Esophagus muscularis mucosa (tissue), 4 donors: ENCODE measurements around the gene CHCHD6. TPM values are rescaled to one million over a fixed set of nuclear protein-coding genes. Genes with fewer than 3 reads are reported as not detected.

Source experiments
- DNase-seq: peaks from one replicate; pipeline ENCODE4 v3.0.0-alpha.2; 2017; ENCODE audit errors: extremely low spot score
- H3K27ac ChIP-seq, 4 donors: fragments of 200-600 bp; sonication (generic); replicated peaks in 1 of 4; 1 replicate in 3 of 4; 2 replicates in 1 of 4; pipeline ENCODE4 v1.5.1; 2016 to 2019; ENCODE audit warnings: mild to moderate bottlenecking in 1 of 4
- H3K27me3 ChIP-seq, 4 donors: fragments of 200-600 bp; sonication (generic); one replicate each; pipeline versions ENCODE4 v1.5.1 to v1.6.0; 2016 to 2019
- H3K36me3 ChIP-seq, 4 donors: fragments of 200-600 bp; sonication (generic); one replicate each; pipeline ENCODE4 v1.5.1; 2016 to 2019
- H3K4me1 ChIP-seq, 4 donors: fragments of 200-600 bp; sonication (generic); one replicate each; pipeline ENCODE4 v1.5.1; 2016 to 2019
- H3K4me3 ChIP-seq, 4 donors: fragments of 200-600 bp; sonication (generic); 1 replicate in 2 of 4; 2 replicates in 2 of 4; pipeline ENCODE4 v1.5.1; 2016 to 2019; ENCODE audit warnings: mild to moderate bottlenecking in 4 of 4, moderate library complexity in 1 of 4
- H3K9me3 ChIP-seq, 4 donors: fragments of 200-600 bp; sonication (generic); 1 replicate in 3 of 4; 2 replicates in 1 of 4; pipeline ENCODE4 v1.5.1; 2016 to 2019
- EP300 ChIP-seq: sonication (generic); formaldehyde crosslinking; IDR thresholded peaks from one replicate; pipeline ENCODE4 v1.6.1; 2017; ENCODE audit warnings: antibody characterized with exemption
- POLR2A ChIP-seq: fragments of 450-650 bp; IDR thresholded peaks from one replicate; pipeline ENCODE4 v1.6.1; 2017; ENCODE audit warnings: antibody characterized with exemption, moderate library complexity, mild to moderate bottlenecking, low read depth
- POLR2AphosphoS5 ChIP-seq, 2 donors: sonication (generic); formaldehyde crosslinking; IDR thresholded peaks; one replicate each; pipeline ENCODE4 v1.6.1; 2017; ENCODE audit warnings: antibody characterized with exemption in 2 of 2
- WGBS: methylation state at CpG from one replicate; pipeline ENCODE4 v1.1.5; 2018; 5-methylcytosine and 5-hydroxymethylcytosine counted together
- intact Hi-C: fragments of 100-400 bp; cut with DNase I; formaldehyde crosslinking; loops from one replicate; pipeline ENCODE4 v1.15.1; 2023
- total RNA-seq, 4 donors: library from RNA; depleted of rRNA; stranded (reverse); fragments of >200 nt; gene quantifications; one replicate each; pipeline versions ENCODE4 v1.1.0 to v1.2.1, GENCODE V29; 2016
- TF ChIP-seq, protein P1 (sequence below), 3 experiments: fragments of 200-600 bp in 2 of 3; fragments of 450-650 bp in 1 of 3; sonication (generic) in 2 of 3; IDR thresholded peaks; one replicate each; pipeline ENCODE4 v1.5.1; 2017 to 2019; ENCODE audit warnings: antibody characterized with exemption in 3 of 3, mild to moderate bottlenecking in 2 of 3, moderate library complexity in 1 of 3

The CHCHD6 gene
- total RNA-seq, 4 donors from 2014 or later, result 10.3 to 13.4 (median 12.1) TPM

DNA sequence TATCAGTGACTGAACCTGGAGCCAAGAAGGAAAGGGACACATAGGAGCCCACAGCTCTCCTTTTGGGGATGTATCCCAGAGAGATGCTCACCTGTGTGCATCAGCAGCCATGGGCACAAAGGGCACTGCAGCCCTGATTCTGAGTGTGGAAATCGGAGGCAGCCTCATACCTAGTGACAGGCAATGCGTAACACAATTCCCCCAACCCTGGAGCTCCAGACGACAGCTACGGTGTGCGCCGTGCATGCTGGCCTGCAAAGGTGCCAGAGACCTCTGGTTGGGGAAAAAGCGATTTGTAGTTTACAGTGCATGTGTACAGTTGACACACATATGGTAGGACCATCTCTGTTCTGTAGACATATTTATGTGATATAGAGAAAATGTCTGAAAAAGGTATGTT is 219.9 kb downstream of the CHCHD6 start:
- WGBS, result 98% methylated on average over 7 of the region's 7 CpGs
- no peak for TF ChIP-seq POLR2A
- no peak for TF ChIP-seq EP300
- TF ChIP-seq POLR2AphosphoS5 (IDR thresholded peaks at IDR 0.05), result no peak
- TF ChIP-seq, protein P1, sequence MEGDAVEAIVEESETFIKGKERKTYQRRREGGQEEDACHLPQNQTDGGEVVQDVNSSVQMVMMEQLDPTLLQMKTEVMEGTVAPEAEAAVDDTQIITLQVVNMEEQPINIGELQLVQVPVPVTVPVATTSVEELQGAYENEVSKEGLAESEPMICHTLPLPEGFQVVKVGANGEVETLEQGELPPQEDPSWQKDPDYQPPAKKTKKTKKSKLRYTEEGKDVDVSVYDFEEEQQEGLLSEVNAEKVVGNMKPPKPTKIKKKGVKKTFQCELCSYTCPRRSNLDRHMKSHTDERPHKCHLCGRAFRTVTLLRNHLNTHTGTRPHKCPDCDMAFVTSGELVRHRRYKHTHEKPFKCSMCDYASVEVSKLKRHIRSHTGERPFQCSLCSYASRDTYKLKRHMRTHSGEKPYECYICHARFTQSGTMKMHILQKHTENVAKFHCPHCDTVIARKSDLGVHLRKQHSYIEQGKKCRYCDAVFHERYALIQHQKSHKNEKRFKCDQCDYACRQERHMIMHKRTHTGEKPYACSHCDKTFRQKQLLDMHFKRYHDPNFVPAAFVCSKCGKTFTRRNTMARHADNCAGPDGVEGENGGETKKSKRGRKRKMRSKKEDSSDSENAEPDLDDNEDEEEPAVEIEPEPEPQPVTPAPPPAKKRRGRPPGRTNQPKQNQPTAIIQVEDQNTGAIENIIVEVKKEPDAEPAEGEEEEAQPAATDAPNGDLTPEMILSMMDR (IDR thresholded peaks at IDR 0.05), result no peak

GRCh38 chr3:126924458-126924857 is 220.4 kb downstream of the CHCHD6 start:
- WGBS, result 75% methylated on average over 2 of the region's 2 CpGs
- H3K27ac ChIP-seq, result no peak overlapping the region
- intact Hi-C loops, result no loop called here

More for the DNA sequence above, 219.9 kb downstream of the CHCHD6 start:
- no peak for DNase-seq
- Histone ChIP-seq H3K4me3 (no peak overlapping the region), H3K27me3 (no peaks in the 10 kb centered on the region), H3K36me3 (no peaks in the 10 kb centered on the region), H3K4me1 (peaks cover 20 to 36% (median 25%) of the 10 kb centered on the region in 4 donors), H3K9me3 (no peaks in the 10 kb centered on the region), H3K27ac (no peak overlapping the region)
- intact Hi-C loops, result no loop called here

GRCh38 chr3:126925411-126926171 is 221.6 kb downstream of the CHCHD6 start:
- TF ChIP-seq, protein P1 (IDR thresholded peaks at IDR 0.05), result no peak
- TF ChIP-seq POLR2AphosphoS5 (IDR thresholded peaks at IDR 0.05) (no peak), POLR2A (no peak), EP300 (no peak)
- H3K4me1 ChIP-seq, result peaks cover 20 to 36% (median 25%) of the 10 kb centered on the region in 4 donors
- H3K36me3 ChIP-seq, result no peaks in the 10 kb centered on the region
- 67% methylated on average over 14 of the region's 14 CpGs for WGBS
- H3K4me3 ChIP-seq, result no peak overlapping the region
- no peak for DNase-seq
- no peak overlapping the region for H3K27ac ChIP-seq
- intact Hi-C loops, result no loop called here
- H3K9me3 ChIP-seq, result no peaks in the 10 kb centered on the region
- H3K27me3 ChIP-seq, result no peaks in the 10 kb centered on the region

More at GRCh38 chr3:126924458-126924857, 220.4 kb downstream of the CHCHD6 start:
- Histone ChIP-seq H3K9me3 (no peaks in the 10 kb centered on the region), H3K36me3 (no peaks in the 10 kb centered on the region), H3K27me3 (no peaks in the 10 kb centered on the region), H3K4me1 (peaks cover 20 to 36% (median 25%) of the 10 kb centered on the region in 4 donors), H3K4me3 (no peak overlapping the region)
- TF ChIP-seq, protein P1 (IDR thresholded peaks at IDR 0.05), result no peak
- TF ChIP-seq EP300 (no peak), POLR2A (no peak), POLR2AphosphoS5 (IDR thresholded peaks at IDR 0.05) (no peak)
- DNase-seq, result no peak

- TF ChIP-seq POLR2A (no peak), POLR2AphosphoS5 (IDR thresholded peaks at IDR 0.05) (peak; percentile 51 to 58)
- TF ChIP-seq, protein P1 (IDR thresholded peaks at IDR 0.05), result peak in 1 of 3 experiments; percentile 9
- no peaks in the 10 kb centered on the region for H3K9me3 ChIP-seq
- 72% methylated on average over 11 of the region's 11 CpGs for WGBS
- no peak overlapping the region for H3K4me3 ChIP-seq
- H3K36me3 ChIP-seq, result no peaks in the 10 kb centered on the region
- intact Hi-C loops, result no loop called here
- peak overlapping the region; percentile 38 to 57 (median 42) for H3K27ac ChIP-seq
- H3K4me1 ChIP-seq, result peaks cover 21 to 39% (median 27%) of the 10 kb centered on the region in 4 donors
- no peak for DNase-seq
- H3K27me3 ChIP-seq, result no peaks in the 10 kb centered on the region
Measured at GRCh38 chr3:126926684-126927400, 222.8 kb downstream of the CHCHD6 start.
